SK-N-SH (cell line): ENCODE results near the gene LPP. TPM values are rescaled to one million over a fixed set of nuclear protein-coding genes. Genes with fewer than 3 reads are reported as not detected.

Experiments used
- CTCF ChIA-PET: fragments of 300-600, 350-600 bp; formaldehyde crosslinking; extraction: SDS; loops from one replicate; lab custom pipeline; 2021; lab: Yijun Ruan, JAX
- POLR2A ChIA-PET: fragments of 350-600 bp; sonication (Branson Sonifier 250); formaldehyde crosslinking; extraction: SDS; loops from one replicate; lab custom pipeline; 2020; ENCODE audit warnings: antibody characterized with exemption, inconsistent platforms; lab: Yijun Ruan, JAX
- DNase-seq: peaks from one replicate; pipeline ENCODE4 v3.0.0; 2012
- H2AFZ ChIP-seq: fragments of 200-600 bp; sonication (generic); 2 replicates; pipeline ENCODE4 v1.8.1; 2016; ENCODE audit warnings: antibody characterized with exemption, mild to moderate bottlenecking, low read depth
- H3F3A ChIP-seq: fragments of 200-600 bp; sonication (generic); replicated peaks from 2 replicates; pipeline ENCODE3; 2016; ENCODE audit warnings: antibody characterized with exemption, mild to moderate bottlenecking; ENCODE audit not compliant: insufficient read depth
- H3K27ac ChIP-seq, 2 experiments: fragments of 200-500 bp in 1 of 2; fragments of 200-600 bp in 1 of 2; sonication (Bioruptor generic) in 1 of 2; sonication (generic), shearing (Covaris generic) in 1 of 2; 2 replicates each; pipeline versions ENCODE4 v1.5.1 to v1.6.1; 2014 to 2016; ENCODE audit warnings: low read depth in 2 of 2, inconsistent platforms in 1 of 2, low read length in 1 of 2, mild to moderate bottlenecking in 1 of 2, mixed read lengths in 1 of 2
- H3K27me3 ChIP-seq: fragments of 200-600 bp; sonication (generic), shearing (Covaris generic); 2 replicates; pipeline ENCODE4 v1.6.1; 2016; ENCODE audit warnings: mixed run types; ENCODE audit not compliant: insufficient read depth
- H3K36me3 ChIP-seq, 2 experiments: fragments of 200-500 bp in 1 of 2; fragments of 200-600 bp in 1 of 2; sonication (Bioruptor generic) in 1 of 2; sonication (generic) in 1 of 2; replicated peaks in 1 of 2; 2 replicates each; pipeline versions ENCODE3 to v1.5.1; 2014 to 2016; ENCODE audit warnings: low read length in 1 of 2, mild to moderate bottlenecking in 1 of 2; ENCODE audit not compliant: insufficient read depth in 2 of 2, control insufficient read depth in 1 of 2
- H3K4me1 ChIP-seq, 2 experiments: fragments of 200-500 bp in 1 of 2; fragments of 200-600 bp in 1 of 2; sonication (Bioruptor generic) in 1 of 2; sonication (generic), shearing (Covaris generic) in 1 of 2; 2 replicates each; pipeline versions ENCODE4 v1.5.1 to v1.6.1; 2014 to 2016; ENCODE audit warnings: low read depth in 1 of 2, low read length in 1 of 2, mixed run types in 1 of 2; ENCODE audit not compliant: insufficient read depth in 2 of 2, control insufficient read depth in 1 of 2
- H3K4me2 ChIP-seq: fragments of 200-600 bp; sonication (generic), shearing (Covaris generic); 2 replicates; pipeline ENCODE4 v1.6.1; 2017; ENCODE audit warnings: mixed run types
- H3K4me3 ChIP-seq, 2 experiments: fragments of 200-500 bp in 1 of 2; fragments of 200-600 bp in 1 of 2; sonication (Bioruptor generic) in 1 of 2; sonication (generic), shearing (Covaris generic) in 1 of 2; 2 replicates each; pipeline versions ENCODE4 v1.5.1 to v1.8.1; 2014 to 2016; ENCODE audit warnings: low read depth in 2 of 2, inconsistent platforms in 1 of 2, low read length in 1 of 2, mild to moderate bottlenecking in 1 of 2, mixed read lengths in 1 of 2, moderate library complexity in 1 of 2
- H3K79me2 ChIP-seq: fragments of 200-600 bp; sonication (generic); 2 replicates; pipeline ENCODE4 v1.8.1; 2017; ENCODE audit warnings: mild to moderate bottlenecking; ENCODE audit not compliant: insufficient read depth
- H3K9ac ChIP-seq: fragments of 200-600 bp; sonication (generic); 2 replicates; pipeline ENCODE4 v1.6.1; 2017; ENCODE audit warnings: mixed run types
- H3K9me2 ChIP-seq: fragments of 200-600 bp; sonication (generic); 2 replicates; pipeline ENCODE4 v1.6.1; 2017; ENCODE audit warnings: mixed run types
- H3K9me3 ChIP-seq: fragments of 200-600 bp; sonication (generic); 2 replicates; pipeline ENCODE4 v1.6.1; 2017; ENCODE audit warnings: mixed run types, mild to moderate bottlenecking, moderate library complexity
- H4K20me1 ChIP-seq: fragments of 200-600 bp; sonication (generic); 2 replicates; pipeline ENCODE4 v1.6.1; 2017; ENCODE audit warnings: mild to moderate bottlenecking, mixed run types; ENCODE audit not compliant: insufficient read depth
- CHD2 ChIP-seq: fragments of 150-350 bp; IDR thresholded peaks from 2 replicates; pipeline ENCODE4 v1.6.1; 2018; ENCODE audit warnings: low read length; ENCODE audit not compliant: partially characterized antibody
- EZH2phosphoT487 ChIP-seq: fragments of 200-600 bp; sonication (generic); IDR thresholded peaks from 2 replicates; pipeline ENCODE4 v1.6.1; 2017; ENCODE audit warnings: low read depth, mixed run types, mild to moderate bottlenecking, antibody characterized with exemption, moderate library complexity, borderline replicate concordance
- FOXJ3 ChIP-seq: sonication (generic); formaldehyde crosslinking; IDR thresholded peaks from 2 replicates; pipeline ENCODE4 v1.5.1; 2020; ENCODE audit warnings: mild to moderate bottlenecking, missing genetic modification reagents
- FOXM1 ChIP-seq: IDR thresholded peaks from 2 replicates; pipeline ENCODE4 v1.4.0; 2012; ENCODE audit warnings: low read depth, mild to moderate bottlenecking
- MXI1 ChIP-seq: IDR thresholded peaks from 2 replicates; pipeline ENCODE4 v1.6.1; 2012; ENCODE audit warnings: mild to moderate bottlenecking, low read depth, low read length, improper control_type of control experiment
- NFIC ChIP-seq: IDR thresholded peaks from 2 replicates; pipeline ENCODE4 v1.4.0; 2012; ENCODE audit warnings: borderline replicate concordance
- RFX5 ChIP-seq: IDR thresholded peaks from 2 replicates; pipeline ENCODE4 v1.6.1; 2012; ENCODE audit warnings: mild to moderate bottlenecking, improper control_type of control experiment, low read length
- RXRA ChIP-seq: IDR thresholded peaks from 2 replicates; pipeline ENCODE4 v1.4.0; 2012; ENCODE audit warnings: low read depth, mild to moderate bottlenecking, borderline replicate concordance
- SIN3A ChIP-seq: IDR thresholded peaks from 2 replicates; pipeline ENCODE4 v1.6.1; 2012; ENCODE audit warnings: low read depth, mild to moderate bottlenecking, low read length, moderate library complexity, borderline replicate concordance
- WGBS: methylation state at CpG from one replicate; pipeline ENCODE4 v1.1.6; 2017; ENCODE audit warnings: low lambda C conversion rate; 5-methylcytosine and 5-hydroxymethylcytosine counted together
- polyA plus RNA-seq, 3 experiments: library from polyadenylated mRNA; depleted of rRNA; stranded (reverse); fragments of >200 nt; gene quantifications; 2 replicates each; pipeline ENCODE4 v1.2.3, GENCODE V29; 2012
- TF ChIP-seq, protein P1 (sequence below): IDR thresholded peaks from 2 replicates; pipeline ENCODE4 v1.6.1; 2012; ENCODE audit warnings: mild to moderate bottlenecking, low read depth, low read length, moderate library complexity
- TF ChIP-seq, protein P2 (sequence below): IDR thresholded peaks from 2 replicates; pipeline ENCODE4; 2012
- TF ChIP-seq, protein P3 (sequence below): fragments of 150-350 bp; IDR thresholded peaks from 2 replicates; pipeline ENCODE4 v1.6.1; 2017; ENCODE audit warnings: antibody characterized with exemption, low read length, low read depth, borderline replicate concordance

The LPP gene
- polyA plus RNA-seq, 1 of the 3 experiments (the other 2 are of a cell fraction), result 6.6 TPM

DNA sequence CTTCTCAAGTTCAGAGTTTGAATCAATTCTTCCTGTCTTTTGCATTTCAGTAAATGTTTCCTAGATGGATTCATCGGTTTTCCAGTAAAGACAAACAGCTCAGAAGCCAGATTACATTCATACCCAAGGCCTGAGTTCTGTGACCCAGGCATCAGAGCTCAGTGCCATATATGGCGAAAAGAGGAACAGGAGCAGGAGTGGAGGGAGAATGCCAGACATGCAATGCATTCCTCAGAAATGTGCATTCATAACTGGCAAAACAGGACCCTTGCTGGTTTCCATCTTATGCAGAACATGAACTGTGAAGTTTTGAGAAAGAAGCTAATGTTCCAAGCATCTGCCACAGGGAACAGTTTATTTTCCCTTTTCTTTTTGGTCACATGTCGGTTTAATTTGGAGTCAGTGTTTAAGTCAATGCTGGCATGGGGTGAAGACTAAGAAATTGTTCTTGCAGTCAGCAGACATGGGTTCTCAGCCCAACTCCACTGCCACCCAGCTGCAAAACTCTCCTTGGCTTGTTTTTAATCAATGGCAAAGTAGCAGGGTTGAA is 116.5 kb downstream of the LPP start (continued):
- TF ChIP-seq, protein P1, sequence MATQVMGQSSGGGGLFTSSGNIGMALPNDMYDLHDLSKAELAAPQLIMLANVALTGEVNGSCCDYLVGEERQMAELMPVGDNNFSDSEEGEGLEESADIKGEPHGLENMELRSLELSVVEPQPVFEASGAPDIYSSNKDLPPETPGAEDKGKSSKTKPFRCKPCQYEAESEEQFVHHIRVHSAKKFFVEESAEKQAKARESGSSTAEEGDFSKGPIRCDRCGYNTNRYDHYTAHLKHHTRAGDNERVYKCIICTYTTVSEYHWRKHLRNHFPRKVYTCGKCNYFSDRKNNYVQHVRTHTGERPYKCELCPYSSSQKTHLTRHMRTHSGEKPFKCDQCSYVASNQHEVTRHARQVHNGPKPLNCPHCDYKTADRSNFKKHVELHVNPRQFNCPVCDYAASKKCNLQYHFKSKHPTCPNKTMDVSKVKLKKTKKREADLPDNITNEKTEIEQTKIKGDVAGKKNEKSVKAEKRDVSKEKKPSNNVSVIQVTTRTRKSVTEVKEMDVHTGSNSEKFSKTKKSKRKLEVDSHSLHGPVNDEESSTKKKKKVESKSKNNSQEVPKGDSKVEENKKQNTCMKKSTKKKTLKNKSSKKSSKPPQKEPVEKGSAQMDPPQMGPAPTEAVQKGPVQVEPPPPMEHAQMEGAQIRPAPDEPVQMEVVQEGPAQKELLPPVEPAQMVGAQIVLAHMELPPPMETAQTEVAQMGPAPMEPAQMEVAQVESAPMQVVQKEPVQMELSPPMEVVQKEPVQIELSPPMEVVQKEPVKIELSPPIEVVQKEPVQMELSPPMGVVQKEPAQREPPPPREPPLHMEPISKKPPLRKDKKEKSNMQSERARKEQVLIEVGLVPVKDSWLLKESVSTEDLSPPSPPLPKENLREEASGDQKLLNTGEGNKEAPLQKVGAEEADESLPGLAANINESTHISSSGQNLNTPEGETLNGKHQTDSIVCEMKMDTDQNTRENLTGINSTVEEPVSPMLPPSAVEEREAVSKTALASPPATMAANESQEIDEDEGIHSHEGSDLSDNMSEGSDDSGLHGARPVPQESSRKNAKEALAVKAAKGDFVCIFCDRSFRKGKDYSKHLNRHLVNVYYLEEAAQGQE, result 0 out of 2 replicates have a peak, but pooled peaks have one; percentile 36
- TF ChIP-seq FOXM1, result peak; percentile 95
- no peak for TF ChIP-seq RFX5
- TF ChIP-seq NFIC, result peak; percentile 74; the same call in 1 of the 2 replicates
- TF ChIP-seq SIN3A, result peak; percentile 62; the same call in 1 of the 2 replicates
- no peak for TF ChIP-seq MXI1
- no peak for TF ChIP-seq CHD2
- TF ChIP-seq FOXJ3 (CRISPR knock-in tag), result no peak
- TF ChIP-seq, protein P2, sequence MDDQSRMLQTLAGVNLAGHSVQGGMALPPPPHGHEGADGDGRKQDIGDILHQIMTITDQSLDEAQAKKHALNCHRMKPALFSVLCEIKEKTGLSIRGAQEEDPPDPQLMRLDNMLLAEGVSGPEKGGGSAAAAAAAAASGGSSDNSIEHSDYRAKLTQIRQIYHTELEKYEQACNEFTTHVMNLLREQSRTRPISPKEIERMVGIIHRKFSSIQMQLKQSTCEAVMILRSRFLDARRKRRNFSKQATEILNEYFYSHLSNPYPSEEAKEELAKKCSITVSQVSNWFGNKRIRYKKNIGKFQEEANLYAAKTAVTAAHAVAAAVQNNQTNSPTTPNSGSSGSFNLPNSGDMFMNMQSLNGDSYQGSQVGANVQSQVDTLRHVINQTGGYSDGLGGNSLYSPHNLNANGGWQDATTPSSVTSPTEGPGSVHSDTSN, result peak; percentile 81
- TF ChIP-seq EZH2phosphoT487, result no peak
- TF ChIP-seq, all 33 proteins: peak for 17

DNA sequence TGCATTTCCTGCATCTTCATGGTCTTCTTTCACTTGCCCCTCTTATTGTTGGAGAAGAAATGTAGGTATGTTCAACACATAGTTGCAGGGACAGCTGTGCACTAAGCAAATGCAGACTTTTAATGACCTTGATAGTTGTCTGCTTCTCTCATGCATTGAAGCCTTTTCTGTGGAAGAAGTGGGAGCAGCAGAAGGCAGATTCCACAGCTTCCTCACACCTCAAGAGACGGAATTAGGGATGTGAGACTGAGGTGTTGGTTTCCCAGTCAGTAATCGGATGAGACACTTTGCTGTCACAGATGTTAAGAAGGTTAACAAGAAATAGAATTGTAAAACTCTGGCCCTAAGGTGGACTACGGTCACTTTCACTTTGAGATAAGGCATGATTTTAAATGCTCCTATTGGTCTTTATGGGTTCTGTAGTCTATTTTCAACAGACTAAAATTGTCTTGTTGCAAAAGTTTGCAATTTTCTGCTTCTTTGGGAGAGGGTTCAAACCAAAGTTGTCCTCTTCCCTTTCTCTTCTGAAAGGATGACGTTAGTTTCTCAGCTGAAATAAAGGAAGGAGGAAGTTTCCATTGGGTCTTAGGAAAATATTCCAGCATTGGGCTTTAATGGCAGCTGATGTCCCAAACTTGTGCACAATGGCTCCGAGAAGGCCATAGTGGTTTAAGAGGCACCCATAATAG is 117.4 kb downstream of the LPP start:
- POLR2A ChIA-PET, result no interaction called here
- Histone ChIP-seq H3K36me3 (peaks cover 0 to 4% of the 10 kb centered on the region in 2 experiments), H3K9me3 (no peaks in the 10 kb centered on the region), H3K27me3 (no peaks in the 10 kb centered on the region), H3K4me2 (peak overlapping the region; percentile 67), H3K27ac (peak overlapping the region; percentile 80 to 99; a peak in 3 of 4 replicates), H3K9ac (peak overlapping the region; percentile 32; the same call in 1 of the 2 replicates), H3K9me2 (no peaks in the 10 kb centered on the region), H3F3A (peaks cover 72% of the 10 kb centered on the region), H2AFZ (no peak overlapping the region), H3K4me1 (peaks cover 2 to 63% of the 10 kb centered on the region in 2 experiments), H4K20me1 (no peaks in the 10 kb centered on the region), H3K79me2 (peaks cover 74% of the 10 kb centered on the region), H3K4me3 (no peak overlapping the region)
- 68% methylated on average over 5 of the region's 5 CpGs for WGBS
- no peak for DNase-seq
- CTCF ChIA-PET, result interaction anchor here (1.1 to 1.2 kb wide), 2 partner anchors 531 to 532 kb away, joined by 4 to 5 read pairs; no protein-coding TSS in a partner anchor
- TF ChIP-seq EZH2phosphoT487 (no peak), RFX5 (no peak), RXRA (no peak)
- TF ChIP-seq, protein P3, sequence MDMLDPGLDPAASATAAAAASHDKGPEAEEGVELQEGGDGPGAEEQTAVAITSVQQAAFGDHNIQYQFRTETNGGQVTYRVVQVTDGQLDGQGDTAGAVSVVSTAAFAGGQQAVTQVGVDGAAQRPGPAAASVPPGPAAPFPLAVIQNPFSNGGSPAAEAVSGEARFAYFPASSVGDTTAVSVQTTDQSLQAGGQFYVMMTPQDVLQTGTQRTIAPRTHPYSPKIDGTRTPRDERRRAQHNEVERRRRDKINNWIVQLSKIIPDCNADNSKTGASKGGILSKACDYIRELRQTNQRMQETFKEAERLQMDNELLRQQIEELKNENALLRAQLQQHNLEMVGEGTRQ, result no peak
